ENCODE measurements around the gene CD63.
A peak's percentile ranks its signal among the peaks of the same experiment; 100 is the strongest.

The CD63 gene

GRCh38 chr12:55726971-55727370 is 1.8 kb downstream of the CD63 start:
- Histone ChIP-seq H3K36me3 (ENCODE audit: insufficient read depth, low read length) (peaks cover 36% of the 10 kb centered on the region), H3K9me3 (ENCODE audit: low read length) (no peaks in the 10 kb centered on the region), H3K27ac (ENCODE audit: low read depth, low read length) (peak overlapping the region; percentile 98), H3K4me3 (ENCODE audit: low read depth in 1 of 2, low read length in 2 of 2) (peak overlapping the region; percentile 83 to 97), H3K4me1 (ENCODE audit: insufficient read depth, low read length) (peaks cover 55% of the 10 kb centered on the region), H3K27me3 (ENCODE audit: control insufficient read depth in 1 of 2, insufficient read depth in 2 of 2, low read length in 2 of 2) (no peaks in the 10 kb centered on the region), H3K9ac (ENCODE audit: low read length) (peak overlapping the region; percentile 91)

GRCh38 chr12:55725556-55725955 is 3.3 kb downstream of the CD63 start:
- peaks cover 62% of the 10 kb centered on the region for H3K4me1 ChIP-seq (ENCODE audit: insufficient read depth, low read length)
- H3K27me3 ChIP-seq (ENCODE audit: control insufficient read depth in 1 of 2, insufficient read depth in 2 of 2, low read length in 2 of 2) = no peaks in the 10 kb centered on the region
- peak overlapping the region; percentile 52 for H3K27ac ChIP-seq (ENCODE audit: low read depth, low read length)
- H3K36me3 ChIP-seq (ENCODE audit: insufficient read depth, low read length) = peaks cover 36% of the 10 kb centered on the region
- H3K4me3 ChIP-seq (ENCODE audit: low read depth in 1 of 2, low read length in 2 of 2) = no peak overlapping the region
- H3K9me3 ChIP-seq (ENCODE audit: low read length) = no peaks in the 10 kb centered on the region
- H3K9ac ChIP-seq (ENCODE audit: low read length) = no peak overlapping the region

GRCh38 chr12:55724940-55725309 is 3.9 kb downstream of the CD63 start:
- H3K27ac ChIP-seq (ENCODE audit: low read depth, low read length) = peak overlapping the region; percentile 52
- H3K9ac ChIP-seq (ENCODE audit: low read length) = no peak overlapping the region
- H3K9me3 ChIP-seq (ENCODE audit: low read length) = no peaks in the 10 kb centered on the region
- H3K27me3 ChIP-seq (ENCODE audit: control insufficient read depth in 1 of 2, insufficient read depth in 2 of 2, low read length in 2 of 2) = no peaks in the 10 kb centered on the region
- peaks cover 63% of the 10 kb centered on the region for H3K4me1 ChIP-seq (ENCODE audit: insufficient read depth, low read length)
- H3K4me3 ChIP-seq (ENCODE audit: low read depth in 1 of 2, low read length in 2 of 2) = no peak overlapping the region
- H3K36me3 ChIP-seq (ENCODE audit: insufficient read depth, low read length) = peaks cover 36% of the 10 kb centered on the region

DNA sequence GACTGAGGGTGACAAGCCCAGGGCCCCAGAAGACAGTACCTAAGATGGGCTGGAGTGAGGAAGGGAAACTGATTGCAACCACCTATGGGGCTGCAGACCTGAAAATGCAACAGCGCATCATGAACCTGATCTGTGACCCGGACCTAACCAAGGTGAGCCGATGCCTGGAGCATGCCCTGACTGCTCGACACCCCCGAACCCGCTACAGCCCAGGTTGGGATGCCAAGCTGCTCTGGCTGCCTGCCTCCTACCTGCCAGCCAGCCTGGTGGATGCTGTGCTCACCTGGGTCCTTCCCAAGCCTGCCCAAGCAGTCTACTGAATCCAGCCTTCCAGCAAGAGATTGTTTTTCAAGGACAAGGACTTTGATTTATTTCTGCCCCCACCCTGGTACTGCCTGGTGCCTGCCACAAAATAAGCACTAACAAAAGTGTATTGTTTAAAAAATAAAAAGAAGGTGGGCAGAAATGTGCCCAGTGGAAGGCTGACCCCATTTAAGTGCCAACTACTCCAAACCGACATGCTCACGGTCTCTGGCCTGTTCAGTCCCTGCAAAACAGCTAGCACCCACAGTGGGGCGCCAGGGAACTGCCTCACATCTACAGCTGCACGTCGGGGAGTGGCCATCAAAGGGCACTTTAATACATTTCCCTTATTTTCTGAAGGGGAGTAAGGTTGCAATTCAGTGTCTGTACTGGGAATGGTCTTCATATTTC is 4.4 kb downstream of the CD63 start:
- peak overlapping the region; percentile 8 for H3K9ac ChIP-seq (ENCODE audit: low read length)
- H3K36me3 ChIP-seq (ENCODE audit: insufficient read depth, low read length) = peaks cover 36% of the 10 kb centered on the region

DNA sequence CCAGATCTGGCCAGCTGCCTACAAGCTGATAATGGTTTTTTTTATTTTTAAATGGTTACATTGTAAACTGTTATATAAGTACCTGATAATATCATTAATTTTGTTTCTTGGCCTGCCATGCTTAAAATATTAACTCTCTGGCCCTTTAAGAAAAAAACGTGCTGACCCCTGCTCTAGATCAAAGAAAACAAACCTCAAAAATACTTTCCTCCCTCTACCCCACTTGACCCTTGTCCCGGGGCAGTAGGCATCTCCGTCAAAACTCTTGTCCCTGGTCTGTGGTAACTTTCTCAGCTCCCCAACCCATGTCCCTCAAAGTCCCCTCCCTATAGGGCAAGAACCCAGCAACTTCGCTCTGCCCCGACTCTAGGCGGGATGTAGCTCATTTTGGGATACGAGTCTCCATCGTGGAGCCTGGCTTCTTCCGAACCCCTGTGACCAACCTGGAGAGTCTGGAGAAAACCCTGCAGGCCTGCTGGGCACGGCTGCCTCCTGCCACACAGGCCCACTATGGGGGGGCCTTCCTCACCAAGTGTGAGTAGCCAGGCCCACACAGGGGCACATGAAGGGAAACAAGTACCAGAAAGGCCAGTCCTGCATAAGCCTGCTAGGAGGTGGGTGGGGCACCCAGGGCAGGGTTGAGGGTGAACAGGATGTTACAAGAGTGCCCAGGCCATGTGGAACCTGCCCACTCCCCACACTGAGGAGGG is 5.1 kb downstream of the CD63 start:
- H3K27ac ChIP-seq (ENCODE audit: low read depth, low read length) = peak overlapping the region; percentile 52
- peak overlapping the region in 1 of 2 donors; percentile 11 for H3K4me3 ChIP-seq (ENCODE audit: low read depth in 1 of 2, low read length in 2 of 2)
- H3K9ac ChIP-seq (ENCODE audit: low read length) = peak overlapping the region; percentile 8
- peaks cover 76% of the 10 kb centered on the region for H3K4me1 ChIP-seq (ENCODE audit: insufficient read depth, low read length)
- peaks cover 36% of the 10 kb centered on the region for H3K36me3 ChIP-seq (ENCODE audit: insufficient read depth, low read length)
- H3K27me3 ChIP-seq (ENCODE audit: control insufficient read depth in 1 of 2, insufficient read depth in 2 of 2, low read length in 2 of 2) = no peaks in the 10 kb centered on the region
- H3K9me3 ChIP-seq (ENCODE audit: low read length) = no peaks in the 10 kb centered on the region

More for the DNA sequence above, 4.4 kb downstream of the CD63 start:
- no peaks in the 10 kb centered on the region for H3K9me3 ChIP-seq (ENCODE audit: low read length)
- peak overlapping the region in 1 of 2 donors; percentile 11 for H3K4me3 ChIP-seq (ENCODE audit: low read depth in 1 of 2, low read length in 2 of 2)
- H3K27ac ChIP-seq (ENCODE audit: low read depth, low read length) = peak overlapping the region; percentile 52
- H3K4me1 ChIP-seq (ENCODE audit: insufficient read depth, low read length) = peaks cover 69% of the 10 kb centered on the region
- H3K27me3 ChIP-seq (ENCODE audit: control insufficient read depth in 1 of 2, insufficient read depth in 2 of 2, low read length in 2 of 2) = no peaks in the 10 kb centered on the region

DNA sequence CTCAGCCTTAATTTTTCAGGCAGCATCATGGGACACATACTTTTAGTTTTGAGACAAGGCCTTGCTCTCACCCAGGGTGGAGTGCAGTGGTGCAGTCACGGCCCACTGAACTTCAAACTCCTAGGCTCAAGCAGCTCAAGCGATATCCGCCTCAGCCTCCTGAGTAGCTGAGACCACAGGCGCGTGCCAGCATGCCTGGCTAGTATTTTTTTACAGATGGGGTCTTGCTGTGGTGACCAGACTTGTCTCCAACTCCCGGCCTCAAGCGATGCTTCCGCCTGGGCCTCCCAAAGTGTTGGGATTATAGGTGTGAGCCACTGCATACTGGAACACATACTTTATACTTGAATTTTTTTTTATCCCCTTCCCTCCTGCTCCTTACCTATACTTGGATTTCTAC is 5.9 kb downstream of the CD63 start:
- Histone ChIP-seq H3K36me3 (ENCODE audit: insufficient read depth, low read length) (peaks cover 36% of the 10 kb centered on the region), H3K9ac (ENCODE audit: low read length) (no peak overlapping the region), H3K27ac (ENCODE audit: low read depth, low read length) (no peak overlapping the region)

GRCh38 chr12:55721601-55722213 is 7.1 kb downstream of the CD63 start:
- Histone ChIP-seq H3K9ac (ENCODE audit: low read length) (peak overlapping the region; percentile 46), H3K36me3 (ENCODE audit: insufficient read depth, low read length) (peaks cover 30% of the 10 kb centered on the region), H3K9me3 (ENCODE audit: low read length) (no peaks in the 10 kb centered on the region), H3K4me1 (ENCODE audit: insufficient read depth, low read length) (peaks cover 84% of the 10 kb centered on the region), H3K27ac (ENCODE audit: low read depth, low read length) (peak overlapping the region; percentile 99), H3K4me3 (ENCODE audit: low read depth in 1 of 2, low read length in 2 of 2) (peak overlapping the region in 1 of 2 donors; percentile 44), H3K27me3 (ENCODE audit: control insufficient read depth in 1 of 2, insufficient read depth in 2 of 2, low read length in 2 of 2) (no peaks in the 10 kb centered on the region)

More for the DNA sequence above, 5.9 kb downstream of the CD63 start:
- H3K27me3 ChIP-seq (ENCODE audit: control insufficient read depth in 1 of 2, insufficient read depth in 2 of 2, low read length in 2 of 2) = no peaks in the 10 kb centered on the region
- H3K4me3 ChIP-seq (ENCODE audit: low read depth in 1 of 2, low read length in 2 of 2) = no peak overlapping the region
- no peaks in the 10 kb centered on the region for H3K9me3 ChIP-seq (ENCODE audit: low read length)
- H3K4me1 ChIP-seq (ENCODE audit: insufficient read depth, low read length) = peaks cover 83% of the 10 kb centered on the region

- H3K9me3 ChIP-seq (ENCODE audit: low read length) = no peaks in the 10 kb centered on the region
- peak overlapping the region; percentile 99 for H3K27ac ChIP-seq (ENCODE audit: low read depth, low read length)
- peak overlapping the region in 1 of 2 donors; percentile 44 for H3K4me3 ChIP-seq (ENCODE audit: low read depth in 1 of 2, low read length in 2 of 2)
- H3K27me3 ChIP-seq (ENCODE audit: control insufficient read depth in 1 of 2, insufficient read depth in 2 of 2, low read length in 2 of 2) = no peaks in the 10 kb centered on the region
- peak overlapping the region; percentile 47 for H3K9ac ChIP-seq (ENCODE audit: low read length)
- H3K4me1 ChIP-seq (ENCODE audit: insufficient read depth, low read length) = peaks cover 80% of the 10 kb centered on the region
- H3K36me3 ChIP-seq (ENCODE audit: insufficient read depth, low read length) = peaks cover 22% of the 10 kb centered on the region
Observed at GRCh38 chr12:55720894-55721444, 7.8 kb downstream of the CD63 start.

- H3K4me3 ChIP-seq (ENCODE audit: low read depth in 1 of 2, low read length in 2 of 2) = peak within 1 kb of the TSS; percentile 23 to 44
- H3K9me3 ChIP-seq (ENCODE audit: low read length) = no peaks in the 10 kb centered on the region
- no peaks in the 10 kb centered on the region for H3K27me3 ChIP-seq (ENCODE audit: control insufficient read depth in 1 of 2, insufficient read depth in 2 of 2, low read length in 2 of 2)
- peak within 1 kb of the TSS; percentile 66 for H3K9ac ChIP-seq (ENCODE audit: low read length)
- H3K27ac ChIP-seq (ENCODE audit: low read depth, low read length) = peak within 1 kb of the TSS; percentile 99
- peaks cover 78% of the 10 kb centered on the region for H3K4me1 ChIP-seq (ENCODE audit: insufficient read depth, low read length)
- peaks cover 14% of the 10 kb centered on the region for H3K36me3 ChIP-seq (ENCODE audit: insufficient read depth, low read length)
Observed at GRCh38 chr12:55720071-55720564, 8.7 kb downstream of the CD63 start, which contains the start of gene RDH5. RDH5 (plus strand) TSS chr12:55720393; CDS start chr12:55721185, 792 bp downstream.

DNA sequence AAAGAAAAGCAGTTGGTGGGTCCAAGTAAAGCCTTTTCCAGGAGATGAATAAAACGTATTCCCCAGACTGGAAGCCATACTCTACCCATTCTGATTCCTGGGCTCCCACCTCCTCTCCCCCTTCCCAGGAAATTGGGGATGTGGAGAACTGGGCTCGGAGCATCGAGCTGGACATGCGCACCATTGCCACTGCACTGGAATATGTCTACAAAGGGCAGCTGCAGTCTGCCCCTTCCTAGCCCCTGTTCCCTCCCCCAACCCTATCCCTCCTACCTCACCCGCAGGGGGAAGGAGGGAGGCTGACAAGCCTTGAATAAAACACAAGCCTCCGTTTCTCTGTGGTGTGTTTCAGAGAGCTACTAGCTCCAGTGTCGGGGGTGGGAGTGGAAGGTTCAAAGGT is 9.4 kb downstream of the CD63 start:
- no peak overlapping the region for H3K4me3 ChIP-seq (ENCODE audit: low read depth in 1 of 2, low read length in 2 of 2)
- H3K9me3 ChIP-seq (ENCODE audit: low read length) = no peaks in the 10 kb centered on the region
- H3K9ac ChIP-seq (ENCODE audit: low read length) = peak overlapping the region; percentile 66
- H3K27ac ChIP-seq (ENCODE audit: low read depth, low read length) = peak overlapping the region; percentile 99
- no peaks in the 10 kb centered on the region for H3K27me3 ChIP-seq (ENCODE audit: control insufficient read depth in 1 of 2, insufficient read depth in 2 of 2, low read length in 2 of 2)
- peaks cover 72% of the 10 kb centered on the region for H3K4me1 ChIP-seq (ENCODE audit: insufficient read depth, low read length)
- H3K36me3 ChIP-seq (ENCODE audit: insufficient read depth, low read length) = peaks cover 6% of the 10 kb centered on the region
